ENCODE measurements around the gene CCT4. TPM values are rescaled to one million over a fixed set of nuclear protein-coding genes. Genes with fewer than 3 reads are reported as not detected.

CCT4 gene
- total RNA-seq, 1 donor from 2014 or later: 160 TPM

Other genes starting within 250 kb of the CCT4 start
- 1.0 and 2.0 TPM in 2 replicates for gene FAM161A, start 34.6 kb downstream of the CCT4 start, total RNA-seq
- gene COMMD1, start 17.0 kb upstream of the CCT4 start, total RNA-seq: 35.4 and 52.2 TPM in 2 replicates

Measured in dermis blood vessel endothelial cell (primary cell).